A549 treated with Hydrocortisone at 1 μM for 4 hours (cell line): ENCODE measurements around the gene SRSF9. TPM values are rescaled to one million over a fixed set of nuclear protein-coding genes. Genes with fewer than 3 reads are reported as not detected.

ENCODE experiments used
- total RNA-seq: library from RNA; stranded (reverse); fragments of 200-300 nt; extraction: Qiagen RNA extraction; gene quantifications from 5 replicates; pipeline ENCODE4 v1.2.3, GENCODE V29; 2022

SRSF9 gene
- 179 to 218 TPM (median 206 TPM) in 5 replicates for total RNA-seq

GRCh38 chr12:120469450-120470149 is at the start of gene SRSF9:
Gene SRSF9, minus strand, starts transcription at chr12:120469748. Its CDS starts 139 bp downstream, at chr12:120469609.

GRCh38 chr12:120495731-120496412 is 26.3 kb upstream of the SRSF9 start, which contains the start of gene DYNLL1:
Gene DYNLL1, plus strand, starts transcription at chr12:120496113. Its CDS starts 309 bp downstream, at chr12:120496422.

GRCh38 chr12:120445911-120446843 is 23.4 kb downstream of the SRSF9 start, which contains the start of the genes GATC and TRIAP1:
Gene GATC, plus strand, starts transcription at chr12:120446444. Its CDS starts 37 bp downstream, at chr12:120446481.
Gene TRIAP1, minus strand, starts transcription at chr12:120446384. Its CDS starts 12 bp downstream, at chr12:120446372.

GRCh38 chr12:120437735-120438494 is 31.6 kb downstream of the SRSF9 start, which contains the start of gene COX6A1:
Gene COX6A1, plus strand, starts transcription at chr12:120438113. Its CDS starts 14 bp downstream, at chr12:120438127.

Other genes starting within 250 kb of the SRSF9 start
- 194 to 252 TPM (median 228 TPM) in 5 replicates for gene PXN, start 204.0 kb downstream of the SRSF9 start, total RNA-seq
- gene RNU4-2, start 177.8 kb downstream of the SRSF9 start, total RNA-seq: 13.0 to 143 TPM in 2 of 5 replicates, not detected in the others
- 13.1 to 86.0 TPM in 2 of 5 replicates, not detected in the others for gene RNU4-1, start 176.5 kb downstream of the SRSF9 start, total RNA-seq
- gene SIRT4, start 167.4 kb downstream of the SRSF9 start, total RNA-seq: 0.67 to 1.1 TPM (median 0.90 TPM) in 5 replicates
- not detected in 5 replicates for gene PLA2G1B, start 142.0 kb downstream of the SRSF9 start, total RNA-seq
- 1.2 to 1.5 TPM (median 1.3 TPM) in 5 replicates for gene MSI1, start 100.6 kb downstream of the SRSF9 start, total RNA-seq
- 610 to 874 TPM (median 842 TPM) in 5 replicates for gene COX6A1, start 31.6 kb downstream of the SRSF9 start, total RNA-seq
- 74.0 to 86.7 TPM (median 77.2 TPM) in 5 replicates for gene TRIAP1, start 23.4 kb downstream of the SRSF9 start, total RNA-seq
- 24.7 to 26.9 TPM (median 25.2 TPM) in 5 replicates for gene GATC, start 23.3 kb downstream of the SRSF9 start, total RNA-seq
- 575 to 655 TPM (median 585 TPM) in 5 replicates for gene DYNLL1, start 26.4 kb upstream of the SRSF9 start, total RNA-seq
- gene COQ5, start 59.4 kb upstream of the SRSF9 start, total RNA-seq: 26.5 to 32.0 TPM (median 28.9 TPM) in 5 replicates
- gene RNF10, start 64.6 kb upstream of the SRSF9 start, total RNA-seq: 99.0 to 110 TPM (median 103 TPM) in 5 replicates
- gene POP5, start 111.7 kb upstream of the SRSF9 start, total RNA-seq: 45.3 to 60.1 TPM (median 50.3 TPM) in 5 replicates
- gene CABP1, start 170.9 kb upstream of the SRSF9 start, total RNA-seq: 0.10 to 0.32 TPM (median 0.29 TPM) in 5 replicates
- 80.4 to 115 TPM (median 84.9 TPM) in 5 replicates for gene MLEC, start 217.4 kb upstream of the SRSF9 start, total RNA-seq
- gene UNC119B, start 240.7 kb upstream of the SRSF9 start, total RNA-seq: 23.3 to 30.7 TPM (median 27.2 TPM) in 5 replicates